ENCODE data around the gene PCID2. TPM values are rescaled to one million over a fixed set of nuclear protein-coding genes. Genes with fewer than 3 reads are reported as not detected.
A peak's percentile ranks its signal among the peaks of the same experiment; 100 is the strongest.

The PCID2 gene
- total RNA-seq, 1 experiment from 2014 or later = 63.4 TPM

DNA sequence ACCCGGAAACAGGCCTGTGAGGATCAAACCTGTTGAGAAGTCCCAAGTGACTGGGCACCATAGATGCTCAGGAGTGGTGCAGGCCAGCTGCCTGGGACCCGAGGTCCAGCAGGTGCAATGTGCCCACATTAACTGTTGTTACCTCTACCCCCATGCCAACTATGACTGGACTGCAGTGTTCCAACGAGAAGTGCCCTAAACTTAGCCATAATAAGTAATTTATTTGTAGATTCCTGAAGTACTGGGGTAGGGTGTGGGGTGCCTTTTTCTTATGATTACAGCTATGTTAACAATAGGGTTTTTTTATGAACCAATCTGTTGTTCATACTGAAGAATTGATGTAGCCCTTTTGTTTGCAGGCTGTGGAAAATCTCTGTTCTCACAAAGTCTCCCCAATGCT lies 10.1 kb upstream of the PCID2 start:
- TF ChIP-seq CTCF (IDR thresholded peaks at IDR 0.05; ENCODE audit: unreplicated experiment) = no peak
- CTCF ChIA-PET = interaction anchor here (0.7 kb wide), 1 partner anchor 21 kb away, joined by 3 read pairs; no protein-coding TSS in a partner anchor
- H3K9me3 Mint-ChIP-seq (ENCODE audit: unreplicated experiment) = no peaks in the 10 kb centered on the region
- intact Hi-C loops (cut with micrococcal nuclease) = no loop called here
- H3K4me1 Mint-ChIP-seq (ENCODE audit: insufficient read depth, unreplicated experiment) = peaks cover 4% of the 10 kb centered on the region
- no peak for DNase-seq (ENCODE audit: unreplicated experiment)
- POLR2A ChIA-PET = interaction anchor here (0.6 to 2.5 kb wide), 3 partner anchors 10 to 108 kb away, joined by 3 to 21 read pairs (median 3); partner anchors contain the start of genes CUL4A and PCID2
- peaks cover 41% of the 10 kb centered on the region for H3K36me3 Mint-ChIP-seq (ENCODE audit: insufficient read depth, unreplicated experiment)
- no TSS peak for BruUV-seq (replicated peaks)
- H3K27ac Mint-ChIP-seq (ENCODE audit: low read depth, unreplicated experiment) = no peak overlapping the region
- no peaks in the 10 kb centered on the region for H3K27me3 Mint-ChIP-seq (ENCODE audit: insufficient read depth, unreplicated experiment)
- H3K4me3 Mint-ChIP-seq (ENCODE audit: unreplicated experiment) = no peak overlapping the region

- Mint-ChIP-seq H3K4me3 (ENCODE audit: unreplicated experiment) (no peak overlapping the region), H3K9me3 (ENCODE audit: unreplicated experiment) (no peaks in the 10 kb centered on the region), H3K27me3 (ENCODE audit: insufficient read depth, unreplicated experiment) (no peaks in the 10 kb centered on the region), H3K4me1 (ENCODE audit: insufficient read depth, unreplicated experiment) (peaks cover 13% of the 10 kb centered on the region), H3K36me3 (ENCODE audit: insufficient read depth, unreplicated experiment) (peaks cover 42% of the 10 kb centered on the region), H3K27ac (ENCODE audit: low read depth, unreplicated experiment) (no peak overlapping the region)
- intact Hi-C loops (cut with micrococcal nuclease) = no loop called here
- DNase-seq (ENCODE audit: unreplicated experiment) = peak; percentile 83
- BruUV-seq (replicated peaks) = no TSS peak
- CTCF ChIA-PET = no interaction called here
- POLR2A ChIA-PET = interaction anchor here (0.6 kb wide), 1 partner anchor 10 kb away, joined by 4 read pairs; no protein-coding TSS in a partner anchor
- TF ChIP-seq CTCF (IDR thresholded peaks at IDR 0.05; ENCODE audit: unreplicated experiment) = no peak
Observed at GRCh38 chr13:113216254-113217048, 8.0 kb upstream of the PCID2 start.

DNA sequence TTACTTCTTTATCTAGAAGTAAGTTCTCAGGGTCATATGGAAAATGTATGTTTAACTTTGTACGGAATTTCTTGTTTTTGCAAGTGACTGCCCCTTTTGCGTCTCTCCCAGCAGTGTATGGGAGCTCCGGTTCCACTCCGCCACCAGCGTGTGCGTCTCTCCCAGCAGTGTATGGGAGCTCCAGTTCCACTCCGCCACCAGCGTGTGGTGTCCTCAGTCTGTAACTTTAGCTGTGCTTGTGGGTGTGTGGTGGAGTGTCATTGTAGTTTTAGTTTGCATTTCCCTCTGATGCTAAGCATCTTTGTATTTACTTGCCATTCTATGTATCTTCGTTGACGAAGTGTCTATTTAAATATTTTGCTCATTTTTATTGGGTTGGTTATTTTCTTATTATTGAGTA lies 3.3 kb upstream of the PCID2 start:
- Mint-ChIP-seq H3K4me3 (ENCODE audit: unreplicated experiment) (peak overlapping the region; percentile 74), H3K9me3 (ENCODE audit: unreplicated experiment) (no peaks in the 10 kb centered on the region), H3K27ac (ENCODE audit: low read depth, unreplicated experiment) (no peak overlapping the region), H3K36me3 (ENCODE audit: insufficient read depth, unreplicated experiment) (peaks cover 36% of the 10 kb centered on the region), H3K27me3 (ENCODE audit: insufficient read depth, unreplicated experiment) (no peaks in the 10 kb centered on the region), H3K4me1 (ENCODE audit: insufficient read depth, unreplicated experiment) (peaks cover 23% of the 10 kb centered on the region)
- CTCF ChIA-PET = interaction anchor here (0.6 kb wide), 1 partner anchor 293 kb away, joined by 5 read pairs; no protein-coding TSS in a partner anchor
- intact Hi-C loops (cut with micrococcal nuclease) = no loop called here
- no peak for TF ChIP-seq CTCF (IDR thresholded peaks at IDR 0.05; ENCODE audit: unreplicated experiment)
- no peak for DNase-seq (ENCODE audit: unreplicated experiment)
- POLR2A ChIA-PET = no interaction called here
- no TSS peak for BruUV-seq (replicated peaks)

DNA sequence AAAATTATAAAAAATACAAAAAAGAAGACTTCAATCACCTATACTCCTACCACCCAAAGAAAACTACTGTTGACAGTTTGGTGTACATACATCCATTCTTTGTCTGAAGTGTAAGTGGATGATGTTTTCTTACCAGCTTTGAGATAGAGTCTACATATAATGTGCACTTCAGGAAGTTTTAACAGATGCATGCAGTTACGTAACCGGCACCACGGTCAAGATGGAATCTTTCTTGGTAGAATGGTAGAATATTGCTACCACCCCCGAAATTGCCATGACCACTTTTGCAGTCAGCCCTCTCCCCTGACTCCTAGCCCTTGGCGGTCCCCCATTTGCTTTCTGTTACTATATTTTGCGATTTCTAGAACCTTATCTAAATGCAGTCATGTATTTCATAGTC lies 2.4 kb upstream of the PCID2 start:
- TSS peak; percentile 52 for BruUV-seq (replicated peaks)
- ChIA-PET CTCF (no interaction called here), POLR2A (interaction anchor here (0.6 kb wide), 1 partner anchor 88 kb away, joined by 3 read pairs; no protein-coding TSS in a partner anchor)
- TF ChIP-seq CTCF (IDR thresholded peaks at IDR 0.05; ENCODE audit: unreplicated experiment) = no peak
- intact Hi-C loops (cut with micrococcal nuclease) = no loop called here
- Mint-ChIP-seq H3K9me3 (ENCODE audit: unreplicated experiment) (no peaks in the 10 kb centered on the region), H3K4me3 (ENCODE audit: unreplicated experiment) (peak overlapping the region; percentile 74), H3K27ac (ENCODE audit: low read depth, unreplicated experiment) (no peak overlapping the region), H3K4me1 (ENCODE audit: insufficient read depth, unreplicated experiment) (peaks cover 32% of the 10 kb centered on the region), H3K36me3 (ENCODE audit: insufficient read depth, unreplicated experiment) (peaks cover 38% of the 10 kb centered on the region), H3K27me3 (ENCODE audit: insufficient read depth, unreplicated experiment) (no peaks in the 10 kb centered on the region)
- DNase-seq (ENCODE audit: unreplicated experiment) = no peak

Measured in MCF 10A (cell line).